ENCODE data around the gene RHBDL2.
"Not testable (repeated sequence)": the region's sequence is repeated elsewhere in the genome, so short reads cannot be mapped to it uniquely, and the experiment has no call there.

DNA sequence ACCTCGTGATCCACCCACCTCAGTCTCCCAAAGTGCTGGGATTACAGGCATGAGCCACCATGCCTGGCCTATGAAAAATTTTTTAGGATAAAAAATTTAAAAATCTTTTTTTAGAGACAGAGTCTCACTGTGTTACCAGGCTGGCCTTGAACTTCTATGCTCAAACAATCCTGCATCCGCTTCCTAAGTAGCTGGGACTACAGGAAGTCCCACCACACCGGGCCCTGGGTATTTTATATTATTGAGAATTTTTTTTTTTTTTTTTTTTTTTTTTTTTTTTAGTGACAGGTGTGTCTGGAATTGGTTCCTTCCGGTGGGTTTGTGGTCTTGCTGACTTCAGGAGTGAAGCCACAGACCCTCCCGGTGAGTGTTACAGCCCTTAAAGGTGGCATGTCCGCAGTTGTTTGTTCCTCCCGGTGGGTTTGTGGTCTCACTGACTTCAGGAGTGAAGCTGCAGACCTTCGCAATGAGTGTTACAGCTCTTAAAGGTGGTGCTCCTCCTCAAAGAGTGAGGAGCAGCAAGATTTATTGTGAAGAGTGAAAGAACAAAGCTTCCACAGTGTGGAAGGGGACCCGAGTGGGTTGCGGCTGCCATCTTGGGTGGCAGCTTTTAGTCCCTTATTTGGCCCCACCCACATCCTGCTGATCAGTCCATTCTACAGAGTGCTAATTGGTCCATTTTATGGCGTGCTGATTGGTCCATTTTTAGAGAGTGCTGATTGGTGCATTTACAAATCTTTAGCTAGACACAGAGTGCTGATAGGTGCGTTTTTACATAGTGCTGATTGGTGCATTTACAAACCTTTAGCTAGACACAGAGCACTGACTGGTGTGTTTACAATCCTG is 36.0 kb upstream of the RHBDL2 start:
- TF ChIP-seq, protein P1, sequence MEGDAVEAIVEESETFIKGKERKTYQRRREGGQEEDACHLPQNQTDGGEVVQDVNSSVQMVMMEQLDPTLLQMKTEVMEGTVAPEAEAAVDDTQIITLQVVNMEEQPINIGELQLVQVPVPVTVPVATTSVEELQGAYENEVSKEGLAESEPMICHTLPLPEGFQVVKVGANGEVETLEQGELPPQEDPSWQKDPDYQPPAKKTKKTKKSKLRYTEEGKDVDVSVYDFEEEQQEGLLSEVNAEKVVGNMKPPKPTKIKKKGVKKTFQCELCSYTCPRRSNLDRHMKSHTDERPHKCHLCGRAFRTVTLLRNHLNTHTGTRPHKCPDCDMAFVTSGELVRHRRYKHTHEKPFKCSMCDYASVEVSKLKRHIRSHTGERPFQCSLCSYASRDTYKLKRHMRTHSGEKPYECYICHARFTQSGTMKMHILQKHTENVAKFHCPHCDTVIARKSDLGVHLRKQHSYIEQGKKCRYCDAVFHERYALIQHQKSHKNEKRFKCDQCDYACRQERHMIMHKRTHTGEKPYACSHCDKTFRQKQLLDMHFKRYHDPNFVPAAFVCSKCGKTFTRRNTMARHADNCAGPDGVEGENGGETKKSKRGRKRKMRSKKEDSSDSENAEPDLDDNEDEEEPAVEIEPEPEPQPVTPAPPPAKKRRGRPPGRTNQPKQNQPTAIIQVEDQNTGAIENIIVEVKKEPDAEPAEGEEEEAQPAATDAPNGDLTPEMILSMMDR (IDR thresholded peaks at IDR 0.05): not testable (repeated sequence)
- TF ChIP-seq POLR2A, EP300, POLR2AphosphoS5 (IDR thresholded peaks at IDR 0.05): not testable (repeated sequence)
